HL-60/S4 treated with phorbol 12-myristate 13-acetate at 8.2 ng/mL for 4 days and 3 days (cell line): Measurements from ENCODE around the gene LRRC7.

Experiments
- in situ Hi-C: fragments of 300-500 bp; cut with MboI; formaldehyde crosslinking; loops from 2 replicates; pipeline ENCODE4 v1.15.0; 2022; ENCODE audit warnings: low sequenced_read_pairs

The LRRC7 gene

GRCh38 chr1:70079546-70079945, 511.8 kb downstream of the LRRC7 start:
- in situ Hi-C loops, result no loop called here

- in situ Hi-C loops, result no loop called here
Observed at GRCh38 chr1:70083519-70083918, 515.8 kb downstream of the LRRC7 start.

GRCh38 chr1:70084314-70084915, 516.7 kb downstream of the LRRC7 start:
- in situ Hi-C loops, result no loop called here

- in situ Hi-C loops, result no loop called here
Observed at GRCh38 chr1:70085521-70085920, 517.8 kb downstream of the LRRC7 start.

GRCh38 chr1:70086897-70087296, 519.2 kb downstream of the LRRC7 start:
- in situ Hi-C loops, result no loop called here

- in situ Hi-C loops, result no loop called here
Observed at GRCh38 chr1:70090141-70090540, 522.4 kb downstream of the LRRC7 start.

GRCh38 chr1:70090875-70091274, 523.2 kb downstream of the LRRC7 start:
- in situ Hi-C loops, result no loop called here

GRCh38 chr1:70091811-70092210, 524.1 kb downstream of the LRRC7 start:
- in situ Hi-C loops, result no loop called here

- in situ Hi-C loops, result no loop called here
Observed at GRCh38 chr1:70092526-70092925, 524.8 kb downstream of the LRRC7 start.

GRCh38 chr1:70093250-70093975, 525.7 kb downstream of the LRRC7 start:
- in situ Hi-C loops, result no loop called here

GRCh38 chr1:70101231-70101630, 533.5 kb downstream of the LRRC7 start:
- in situ Hi-C loops, result no loop called here

- in situ Hi-C loops, result no loop called here
Observed at GRCh38 chr1:70101774-70102173, 534.1 kb downstream of the LRRC7 start.

GRCh38 chr1:70103770-70104169, 536.0 kb downstream of the LRRC7 start:
- in situ Hi-C loops, result no loop called here

- in situ Hi-C loops, result no loop called here
Observed at GRCh38 chr1:70109241-70109640, 541.5 kb downstream of the LRRC7 start.

- in situ Hi-C loops, result no loop called here
Observed at GRCh38 chr1:70112838-70113237, 545.1 kb downstream of the LRRC7 start.

- in situ Hi-C loops, result no loop called here
Observed at GRCh38 chr1:70115315-70115714, 547.6 kb downstream of the LRRC7 start.

GRCh38 chr1:70117046-70117445, 549.3 kb downstream of the LRRC7 start:
- in situ Hi-C loops, result no loop called here

- in situ Hi-C loops, result no loop called here
Observed at GRCh38 chr1:70134148-70134547, 566.4 kb downstream of the LRRC7 start.

- in situ Hi-C loops, result no loop called here
Observed at GRCh38 chr1:70140343-70140742, 572.6 kb downstream of the LRRC7 start.

GRCh38 chr1:70140894-70141293, 573.2 kb downstream of the LRRC7 start:
- in situ Hi-C loops, result no loop called here

- in situ Hi-C loops, result no loop called here
Observed at GRCh38 chr1:70142075-70142474, 574.4 kb downstream of the LRRC7 start.

- in situ Hi-C loops, result no loop called here
Observed at GRCh38 chr1:70143048-70143659, 575.4 kb downstream of the LRRC7 start.
